RWPE1 (cell line): ENCODE measurements around the gene ISYNA1.

Experiments
- CTCF ChIA-PET: fragments of 350-600 bp; sonication (Branson Sonifier 250); formaldehyde crosslinking; extraction: SDS; loops from one replicate; lab custom pipeline; 2021; lab: Yijun Ruan, JAX
- POLR2A ChIA-PET: fragments of 400-600 bp; formaldehyde crosslinking; extraction: SDS; loops from one replicate; lab custom pipeline; 2020; ENCODE audit warnings: antibody characterized with exemption; ENCODE audit not compliant: low non-redundant PET; lab: Yijun Ruan, JAX
- DNase-seq: peaks from one replicate; pipeline ENCODE4 v3.0.0; 2012; ENCODE audit warnings: low spot score
- H3K27ac ChIP-seq: fragments of 450-650 bp; 2 replicates; pipeline ENCODE4 v1.5.1; 2017
- CTCF ChIP-seq: fragments of 450-650 bp; conservative IDR thresholded peaks from 2 replicates; pipeline ENCODE4 v1.5.1; 2017; ENCODE audit warnings: low read depth, mild to moderate bottlenecking

The ISYNA1 gene

GRCh38 chr19:18480006-18480691, 42.2 kb upstream of the ISYNA1 start:
- ChIA-PET POLR2A (no interaction called here), CTCF (interaction anchor here (0.6 kb wide), 1 partner anchor 166 kb away, joined by 6 read pairs; no protein-coding TSS in a partner anchor)
- TF ChIP-seq CTCF: no peak
- no peak for DNase-seq
- H3K27ac ChIP-seq: peak overlapping the region; percentile 85

GRCh38 chr19:18478545-18479311, 40.8 kb upstream of the ISYNA1 start:
- TF ChIP-seq CTCF: no peak
- POLR2A ChIA-PET: no interaction called here
- CTCF ChIA-PET: interaction anchor here (0.7 to 1.2 kb wide), 3 partner anchors 28 to 201 kb away, joined by 3 read pairs; no protein-coding TSS in a partner anchor
- peak; percentile 91 for DNase-seq
- H3K27ac ChIP-seq: peak overlapping the region; percentile 85

GRCh38 chr19:18477974-18478373, 40.0 kb upstream of the ISYNA1 start:
- ChIA-PET CTCF (interaction anchor here (0.7 to 1.2 kb wide), 3 partner anchors 27 to 201 kb away, joined by 3 read pairs; no protein-coding TSS in a partner anchor), POLR2A (no interaction called here)
- no peak for TF ChIP-seq CTCF
- DNase-seq: no peak
- peak overlapping the region; percentile 85 for H3K27ac ChIP-seq

GRCh38 chr19:18477042-18477779, 39.3 kb upstream of the ISYNA1 start:
- peak overlapping the region; percentile 85 for H3K27ac ChIP-seq
- ChIA-PET CTCF (interaction anchor here (1.2 kb wide), 2 partner anchors 26 to 112 kb away, joined by 3 read pairs; no protein-coding TSS in a partner anchor), POLR2A (no interaction called here)
- no peak for DNase-seq
- no peak for TF ChIP-seq CTCF

GRCh38 chr19:18476507-18477041, 38.6 kb upstream of the ISYNA1 start:
- peak overlapping the region; percentile 85 for H3K27ac ChIP-seq
- CTCF ChIA-PET: no interaction called here
- no peak for TF ChIP-seq CTCF
- POLR2A ChIA-PET: no interaction called here
- no peak for DNase-seq
